Hematopoietic multipotent progenitor cell treated with erythropoietin and hydrocortisone succinate and interleukin-3 and kit ligand, for 17 days (in vitro differentiated cells): Measurements from ENCODE around the gene PIMREG.

Experiments
- DNase-seq: peaks from one replicate; pipeline ENCODE4 v3.0.0-alpha.2; 2015; ENCODE audit warnings: low spot score

Gene PIMREG

GRCh38 chr17:6443692-6444570 is at the start of gene PIMREG:
Gene PIMREG, plus strand, starts transcription at chr17:6444455. Its CDS starts 656 bp downstream, at chr17:6445111.
- DNase-seq = no peak

- DNase-seq = no peak
Measured at GRCh38 chr17:6398955-6399354, 45.3 kb upstream of the PIMREG start.

DNA sequence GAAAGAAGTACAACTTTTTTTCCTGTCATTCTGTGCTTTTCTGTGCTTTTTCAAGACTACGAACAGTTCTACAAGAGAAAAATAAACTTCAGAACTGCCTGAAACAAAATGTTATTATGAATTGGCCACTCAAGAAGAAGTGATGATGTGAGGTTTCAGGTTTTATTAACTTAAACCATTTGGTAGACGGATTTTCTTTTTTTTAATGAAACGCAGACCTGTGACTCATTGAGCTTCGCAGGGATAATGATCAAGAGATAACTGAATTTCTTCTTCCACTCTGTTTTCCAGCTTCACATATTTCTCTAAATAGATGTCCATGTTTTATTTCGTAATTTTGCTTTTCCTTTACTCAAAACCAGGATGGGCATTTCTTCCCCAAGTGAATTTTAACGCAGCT is 42.0 kb upstream of the PIMREG start:
- no peak for DNase-seq

GRCh38 chr17:6408276-6408675 is 36.0 kb upstream of the PIMREG start:
- DNase-seq = no peak

GRCh38 chr17:6408735-6409134 is 35.5 kb upstream of the PIMREG start:
- no peak for DNase-seq

DNA sequence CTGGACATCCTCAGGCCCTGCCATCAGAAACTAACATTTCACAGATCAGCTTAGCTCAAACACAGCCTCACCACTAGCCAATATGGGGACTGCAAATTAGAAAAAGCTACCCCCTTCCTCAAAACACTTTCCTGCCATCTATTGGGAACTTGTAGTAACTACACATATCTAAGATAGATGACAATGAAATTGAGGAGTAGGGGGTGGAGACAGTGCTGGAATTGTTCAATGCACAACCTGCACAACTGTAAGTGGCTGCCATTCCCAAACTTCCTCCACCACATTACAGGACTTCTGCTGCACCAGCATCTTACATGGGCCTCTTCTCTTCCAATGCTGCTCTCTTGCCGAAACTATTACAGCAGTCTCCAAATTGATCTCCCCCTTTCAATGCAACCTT is 31.2 kb upstream of the PIMREG start:
- DNase-seq = no peak

- DNase-seq = no peak
Measured at GRCh38 chr17:6415616-6416015, 28.6 kb upstream of the PIMREG start.

DNA sequence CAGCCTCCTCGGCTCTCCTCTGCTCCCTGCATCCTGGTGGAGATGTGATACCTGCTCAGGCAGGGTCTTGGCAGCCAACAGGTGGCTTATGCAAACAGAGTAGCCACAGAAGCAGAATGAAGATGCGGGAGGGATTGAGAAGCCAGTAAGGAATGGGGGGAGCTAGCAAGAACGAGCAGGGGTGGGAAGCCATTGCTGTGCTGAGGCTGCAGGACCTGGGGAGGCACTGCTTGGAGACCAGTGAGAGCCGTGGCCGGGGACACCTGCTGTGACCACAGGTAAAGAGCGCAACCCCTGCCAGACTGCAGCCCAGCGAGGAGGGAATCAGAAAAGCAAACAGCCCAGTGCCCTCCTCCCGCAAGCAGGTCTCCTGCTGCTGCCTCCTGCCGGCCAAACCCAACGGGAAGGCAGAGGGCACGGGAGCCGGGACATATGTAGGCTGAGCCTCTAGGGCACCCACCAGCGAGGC is 24.0 kb upstream of the PIMREG start:
- no peak for DNase-seq

DNA sequence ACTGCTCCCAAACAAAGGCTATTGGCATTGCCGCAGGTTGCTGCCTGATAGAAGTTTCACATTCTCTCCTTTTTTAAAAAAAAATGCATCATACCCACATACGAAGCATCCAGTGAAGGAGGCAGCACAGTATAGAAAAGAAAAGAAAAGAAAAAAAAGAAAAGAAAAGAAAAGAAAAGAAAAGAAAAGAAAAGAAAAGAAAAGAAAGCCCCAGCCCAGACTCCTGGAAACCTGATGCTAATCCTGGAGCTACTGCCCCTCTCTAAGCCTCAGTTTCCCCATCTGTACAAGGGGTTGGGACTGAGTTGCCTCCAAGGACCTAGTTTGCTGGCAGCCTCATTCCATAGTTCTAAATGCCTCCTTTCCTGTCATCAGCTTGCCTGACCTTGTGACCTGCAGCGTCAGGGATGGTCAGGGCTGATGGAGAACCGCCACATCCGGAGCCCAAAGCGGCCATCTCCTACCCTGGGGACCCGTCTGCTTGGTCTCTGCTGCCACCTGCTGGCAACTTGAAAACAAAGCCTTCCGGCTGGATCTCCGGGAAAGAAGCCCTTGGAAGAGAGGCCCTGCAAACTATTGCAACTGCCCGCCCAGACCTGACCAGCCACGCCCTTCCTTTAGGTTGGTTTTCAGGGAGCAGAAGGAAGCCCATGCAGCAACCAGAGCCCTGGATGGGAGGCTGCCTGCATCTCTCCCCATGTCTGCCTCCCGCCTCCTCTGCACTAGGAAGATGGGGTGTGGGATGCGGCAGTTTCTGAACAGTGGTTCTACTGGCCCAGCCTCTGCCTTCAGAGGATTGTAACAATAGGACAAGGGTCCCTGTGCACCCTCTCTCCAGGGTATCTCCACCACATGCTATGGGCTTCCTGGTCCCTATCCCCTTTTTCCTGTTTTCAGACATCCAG is 22.3 kb upstream of the PIMREG start:
- peak; percentile 58 for DNase-seq

- no peak for DNase-seq
Measured at GRCh38 chr17:6422654-6423241, 21.5 kb upstream of the PIMREG start.

- no peak for DNase-seq
Measured at GRCh38 chr17:6423931-6424330, 20.3 kb upstream of the PIMREG start.

DNA sequence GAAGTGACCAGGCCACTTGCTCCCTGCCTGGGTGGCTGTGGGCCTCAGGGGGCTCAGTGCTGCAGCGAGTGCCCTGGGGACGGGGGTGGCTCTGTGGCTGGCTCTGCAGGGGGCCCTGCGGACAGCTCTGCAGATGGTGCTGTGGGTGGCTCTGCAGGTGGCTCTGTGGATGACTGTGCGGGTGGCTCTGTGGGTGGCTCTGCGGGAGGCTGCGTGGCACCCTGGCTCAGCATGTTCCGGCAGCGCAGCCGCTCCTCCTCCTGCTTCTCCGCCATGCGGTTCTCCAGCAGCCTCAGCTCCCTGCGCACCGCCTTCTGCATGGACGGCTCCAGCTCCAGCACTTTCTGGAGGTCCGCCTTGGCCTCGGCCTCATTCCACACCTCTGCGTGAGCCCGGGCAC is 18.8 kb upstream of the PIMREG start:
- no peak for DNase-seq

DNA sequence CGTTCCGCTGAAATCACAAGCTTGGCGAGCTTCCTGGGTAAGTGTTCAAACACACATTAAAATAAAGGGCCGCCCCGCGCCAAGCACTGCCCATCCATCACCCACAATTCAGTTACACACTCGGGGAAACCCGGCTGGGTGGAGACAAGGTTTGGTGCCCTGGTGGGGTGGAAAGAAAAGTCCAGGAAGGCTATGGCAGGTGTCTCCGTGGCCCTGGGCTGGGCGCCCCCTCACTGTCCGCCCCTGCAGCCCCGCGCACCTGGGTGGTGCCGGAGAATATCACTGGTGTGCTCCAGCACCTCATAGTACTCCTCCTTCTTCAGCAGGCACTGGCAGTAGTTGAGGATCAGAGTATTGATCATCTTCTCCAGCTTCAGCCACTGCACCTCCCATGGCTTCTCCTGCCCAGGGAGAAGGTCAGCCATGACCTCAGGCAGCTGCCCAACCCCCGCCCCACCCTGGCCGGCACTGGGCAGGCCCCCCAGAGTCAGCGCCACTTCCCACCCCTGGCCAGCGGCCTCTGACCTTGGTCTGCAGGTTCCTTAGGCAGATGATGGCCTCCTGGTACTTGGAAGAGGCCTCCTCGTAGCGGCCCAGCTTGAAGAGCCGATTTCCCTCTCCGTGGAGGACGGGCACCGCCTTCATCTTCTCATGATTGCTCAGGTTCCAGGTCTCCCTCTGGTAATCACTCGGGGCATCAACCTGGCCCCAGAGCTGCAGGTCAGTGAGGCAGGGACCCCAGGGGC is 17.7 kb upstream of the PIMREG start:
- no peak for DNase-seq

DNA sequence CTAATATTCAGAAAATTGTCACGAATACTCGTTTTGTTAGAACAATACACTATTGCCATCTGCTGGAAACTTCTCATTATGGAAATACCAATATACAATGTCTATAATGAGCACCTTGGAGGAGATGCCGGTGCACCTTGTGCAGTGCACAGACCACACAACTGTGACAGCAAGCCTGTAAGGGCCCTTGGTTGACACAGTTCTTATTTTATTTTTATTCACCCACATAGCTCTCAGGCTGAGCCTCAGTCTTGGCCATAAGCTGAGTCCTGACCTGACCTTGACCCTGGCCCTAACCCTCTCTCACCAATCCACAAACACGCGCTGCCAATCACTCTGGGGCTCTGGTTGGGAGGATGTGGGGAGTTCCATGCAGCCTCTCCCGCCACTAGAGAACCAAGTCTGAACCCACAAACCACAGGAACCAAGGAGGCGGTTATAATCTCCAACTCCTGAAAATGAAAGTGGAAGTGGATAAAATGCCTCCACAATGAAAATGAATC is 16.9 kb upstream of the PIMREG start:
- DNase-seq = no peak

DNA sequence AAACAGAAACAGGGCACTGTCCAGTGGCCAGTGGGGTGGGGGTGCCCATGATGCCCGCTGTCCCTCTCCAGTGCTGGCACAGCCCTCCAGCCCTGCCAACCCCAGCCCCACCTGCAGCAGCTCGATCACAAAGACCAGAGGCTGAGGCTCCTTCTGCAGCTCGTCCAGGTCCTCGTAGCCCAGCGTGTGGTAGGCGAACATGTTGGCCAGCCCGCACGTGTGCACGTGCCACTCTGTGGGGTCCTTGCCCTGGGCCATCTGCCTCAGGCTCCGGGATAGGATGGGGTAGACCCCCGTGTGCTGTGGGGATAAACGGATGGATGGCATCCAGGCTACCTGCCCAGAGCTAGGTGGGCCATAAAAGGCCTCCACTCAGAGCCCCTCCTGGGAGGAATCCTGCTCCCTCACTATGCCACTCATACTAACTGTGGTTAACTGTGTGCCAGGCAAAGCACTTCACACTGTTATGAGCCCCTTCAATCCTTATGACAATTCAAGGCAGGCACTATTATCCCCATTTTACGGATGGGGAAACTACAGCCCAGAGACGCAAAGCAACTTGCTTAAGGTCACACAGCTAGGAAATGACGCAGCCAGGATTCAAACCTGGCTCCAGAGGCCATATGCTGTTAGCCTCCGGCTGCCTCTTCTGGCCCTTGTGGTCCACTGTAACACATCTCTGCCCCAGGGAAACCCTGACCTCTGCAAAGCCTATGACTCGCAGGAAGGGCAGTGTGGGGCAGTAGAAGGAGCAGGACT is 15.9 kb upstream of the PIMREG start:
- no peak for DNase-seq

- DNase-seq = no peak
Measured at GRCh38 chr17:6429266-6429665, 15.0 kb upstream of the PIMREG start.

DNA sequence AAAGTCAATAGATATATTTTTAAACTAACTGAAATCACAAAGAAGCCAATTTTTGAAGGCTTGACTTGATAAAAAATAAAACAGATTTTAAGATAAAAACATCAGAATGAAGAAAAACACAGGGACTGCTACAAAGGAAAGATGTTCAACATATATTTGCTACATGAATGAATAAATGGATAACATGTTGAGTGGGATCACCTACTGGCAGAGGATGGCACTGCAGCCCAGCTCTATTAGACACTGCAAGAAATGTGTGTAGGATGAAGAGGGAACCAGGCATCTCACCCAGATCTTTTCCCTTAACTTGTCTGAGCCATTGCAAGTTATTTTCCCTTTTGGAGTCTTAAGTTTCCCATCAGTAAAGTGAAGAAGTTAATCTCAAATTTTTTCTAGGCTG is 13.5 kb upstream of the PIMREG start:
- DNase-seq = no peak

GRCh38 chr17:6435051-6435450 is 9.2 kb upstream of the PIMREG start, which contains the start of gene AIPL1:
Gene AIPL1, minus strand, starts transcription at chr17:6435121. Its CDS starts 17 bp downstream, at chr17:6435104.
- DNase-seq = no peak

GRCh38 chr17:6435968-6436367 is 8.3 kb upstream of the PIMREG start:
- DNase-seq = peak; percentile 21

GRCh38 chr17:6437466-6437865 is 6.8 kb upstream of the PIMREG start:
- no peak for DNase-seq

DNA sequence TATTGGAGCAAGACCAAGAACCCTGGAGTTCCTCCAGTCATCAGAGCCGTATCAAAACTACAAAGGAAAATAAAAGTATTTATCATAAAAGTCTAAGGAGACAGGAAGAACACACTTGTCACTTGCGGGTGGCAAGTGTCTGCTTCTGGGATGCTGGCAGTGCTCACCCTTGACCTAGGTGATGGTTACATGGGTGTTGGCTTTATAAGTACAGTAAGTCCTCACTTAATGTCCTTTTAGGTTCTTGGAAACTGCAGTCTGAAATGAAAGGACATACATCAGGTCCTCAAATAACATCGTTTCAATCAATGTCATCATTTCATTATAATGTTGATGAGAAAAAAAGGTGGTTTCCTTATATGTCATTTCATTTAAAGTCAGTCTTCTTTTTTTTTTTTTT is 6.3 kb upstream of the PIMREG start:
- no peak for DNase-seq
